ENCODE results near the gene DIDO1.

The DIDO1 gene

DNA sequence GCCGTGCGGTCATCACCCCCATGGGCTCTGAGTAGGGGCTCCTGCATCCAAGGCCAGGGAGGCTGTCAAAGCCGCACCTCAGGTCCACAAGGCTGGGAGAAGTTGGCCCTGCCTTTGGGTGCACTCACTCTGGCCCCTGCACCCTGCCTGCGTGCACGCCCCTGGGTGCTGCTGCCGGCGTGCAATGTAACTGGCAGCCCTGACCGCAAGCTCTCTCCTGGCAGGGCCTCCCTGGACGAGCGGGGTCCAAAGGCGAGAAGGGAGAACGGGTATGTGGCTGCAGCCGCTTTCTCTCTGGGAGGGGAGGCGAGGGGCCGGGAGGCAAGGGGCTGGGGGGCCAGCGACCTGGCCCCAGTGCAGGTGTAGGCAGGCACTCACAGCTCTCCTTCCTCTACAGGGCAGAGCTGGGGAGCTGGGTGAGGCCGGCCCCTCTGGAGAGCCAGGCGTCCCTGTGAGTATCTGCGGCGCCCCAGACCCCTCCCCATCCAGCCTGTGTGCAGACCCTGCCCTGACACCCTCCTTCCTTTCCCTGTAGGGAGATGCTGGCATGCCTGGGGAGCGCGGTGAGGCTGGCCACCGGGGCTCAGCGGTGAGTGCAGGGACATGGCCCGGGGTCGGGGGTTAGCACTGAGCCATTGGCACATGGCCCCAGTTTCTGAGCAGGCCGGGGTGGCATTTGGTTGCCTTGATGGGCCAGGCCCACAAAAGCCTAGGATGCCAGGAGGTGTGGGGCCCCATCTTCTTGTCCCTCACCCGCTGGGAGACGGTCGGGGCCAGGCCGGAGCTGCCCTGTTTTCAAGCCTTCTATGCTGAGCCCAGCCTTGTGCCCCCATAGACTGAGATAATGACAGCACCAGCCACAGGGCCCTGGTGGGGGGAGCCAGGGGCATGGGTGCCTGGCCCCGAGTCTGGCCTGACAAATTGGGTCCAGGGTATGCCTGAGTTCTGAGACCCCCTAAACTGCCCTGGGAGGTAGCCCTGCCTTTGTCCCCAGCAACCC is 96.8 kb downstream of the DIDO1 start:
- DNase-seq, result no peak

- DNase-seq, result no peak
These were observed 97.6 kb downstream of the DIDO1 start for GRCh38 chr20:62828511-62829230.

- no peak for DNase-seq
These were observed 98.3 kb downstream of the DIDO1 start for GRCh38 chr20:62828051-62828450.

Measured in T-helper 9 cell (primary cell).